Measurements from ENCODE around the gene CBX5. TPM values are rescaled to one million over a fixed set of nuclear protein-coding genes. Genes with fewer than 3 reads are reported as not detected.
"Not testable (repeated sequence)": the region's sequence is repeated elsewhere in the genome, so short reads cannot be mapped to it uniquely, and the experiment has no call there.

Gene CBX5
- total RNA-seq, 1 donor from 2014 or later = 288 TPM

- Histone ChIP-seq H3K27ac (peak overlapping the region; percentile 70), H3K79me2 (ENCODE audit: low read depth) (peaks cover 48% of the 10 kb centered on the region), H2AFZ (replicated peaks) (no peak overlapping the region), H3K9ac (no peak overlapping the region), H3K4me1 (peaks cover 20% of the 10 kb centered on the region), H3K4me3 (no peak overlapping the region), H3K36me3 (peaks cover 36% of the 10 kb centered on the region), H3K9me3 (ENCODE audit: low read depth) (no peaks in the 10 kb centered on the region), H3K27me3 (no peaks in the 10 kb centered on the region), H4K20me1 (ENCODE audit: low read depth) (peaks cover 74% of the 10 kb centered on the region), H3K4me2 (peak overlapping the region; percentile 21), H3F3A (ENCODE audit: low read depth) (peaks cover 79% of the 10 kb centered on the region)
- DNase-seq (ENCODE audit: low spot score) = no peak
- H3K4me3 Mint-ChIP-seq = no peak overlapping the region
- H3K9me3 Mint-ChIP-seq = no peaks in the 10 kb centered on the region
- peaks cover 17% of the 10 kb centered on the region for H3K27me3 Mint-ChIP-seq (ENCODE audit: insufficient read depth, low read depth)
- peaks cover 21% of the 10 kb centered on the region for H3K36me3 Mint-ChIP-seq
- peaks cover 35% of the 10 kb centered on the region for H3K4me1 Mint-ChIP-seq
- H3K27ac Mint-ChIP-seq = no peak overlapping the region
- no peak for TF ChIP-seq EZH2phosphoT487 (IDR thresholded peaks at IDR 0.05)
- TF ChIP-seq CTCF (IDR thresholded peaks at IDR 0.05) = no peak
- TF ChIP-seq EZH2 (IDR thresholded peaks at IDR 0.05) = no peak
Measured at GRCh38 chr12:54287261-54288157, 7.6 kb upstream of the CBX5 start.

GRCh38 chr12:54286042-54287030 lies 6.4 kb upstream of the CBX5 start:
- Histone ChIP-seq H3F3A (ENCODE audit: low read depth) (peaks cover 91% of the 10 kb centered on the region), H3K36me3 (peaks cover 48% of the 10 kb centered on the region), H3K9me3 (ENCODE audit: low read depth) (no peaks in the 10 kb centered on the region), H3K79me2 (ENCODE audit: low read depth) (peaks cover 59% of the 10 kb centered on the region), H2AFZ (replicated peaks) (no peak overlapping the region), H3K9ac (no peak overlapping the region), H3K27ac (peak overlapping the region; percentile 26), H4K20me1 (ENCODE audit: low read depth) (peaks cover 86% of the 10 kb centered on the region), H3K27me3 (no peaks in the 10 kb centered on the region), H3K4me2 (peak overlapping the region; percentile 99), H3K4me3 (no peak overlapping the region), H3K4me1 (peaks cover 24% of the 10 kb centered on the region)
- TF ChIP-seq CTCF (IDR thresholded peaks at IDR 0.05) (no peak), EZH2phosphoT487 (IDR thresholded peaks at IDR 0.05) (no peak), EZH2 (IDR thresholded peaks at IDR 0.05) (no peak)
- H3K4me1 Mint-ChIP-seq = peaks cover 47% of the 10 kb centered on the region
- H3K9me3 Mint-ChIP-seq = no peaks in the 10 kb centered on the region
- H3K4me3 Mint-ChIP-seq = peak overlapping the region; percentile 25
- no peak for DNase-seq (ENCODE audit: low spot score)
- H3K27me3 Mint-ChIP-seq (ENCODE audit: insufficient read depth, low read depth) = peaks cover 16% of the 10 kb centered on the region
- H3K36me3 Mint-ChIP-seq = peaks cover 21% of the 10 kb centered on the region
- H3K27ac Mint-ChIP-seq = no peak overlapping the region

- peaks cover 12% of the 10 kb centered on the region for H3K27me3 Mint-ChIP-seq (ENCODE audit: insufficient read depth, low read depth)
- peak overlapping the region; percentile 50 for H3K4me3 Mint-ChIP-seq
- H3K27ac ChIP-seq = peak overlapping the region; percentile 26
- H3K4me3 ChIP-seq = peak overlapping the region; percentile 88
- H3K9me3 Mint-ChIP-seq = no peaks in the 10 kb centered on the region
- H3K79me2 ChIP-seq (ENCODE audit: low read depth) = peaks cover 68% of the 10 kb centered on the region
- H3K36me3 ChIP-seq = peaks cover 49% of the 10 kb centered on the region
- peaks cover 95% of the 10 kb centered on the region for H3F3A ChIP-seq (ENCODE audit: low read depth)
- H3K4me1 ChIP-seq = peaks cover 24% of the 10 kb centered on the region
- H3K9me3 ChIP-seq (ENCODE audit: low read depth) = no peaks in the 10 kb centered on the region
- H3K4me2 ChIP-seq = peak overlapping the region; percentile 99
- H4K20me1 ChIP-seq (ENCODE audit: low read depth) = peaks cover 92% of the 10 kb centered on the region
- H3K27me3 ChIP-seq = no peaks in the 10 kb centered on the region
- no peak overlapping the region for H2AFZ ChIP-seq (replicated peaks)
- DNase-seq (ENCODE audit: low spot score) = no peak
- TF ChIP-seq CTCF (IDR thresholded peaks at IDR 0.05) (peak; percentile 46), EZH2 (IDR thresholded peaks at IDR 0.05) (no peak), EZH2phosphoT487 (IDR thresholded peaks at IDR 0.05) (no peak)
- peaks cover 21% of the 10 kb centered on the region for H3K36me3 Mint-ChIP-seq
- H3K9ac ChIP-seq = no peak overlapping the region
- no peak overlapping the region for H3K27ac Mint-ChIP-seq
- peaks cover 48% of the 10 kb centered on the region for H3K4me1 Mint-ChIP-seq
Measured at GRCh38 chr12:54285150-54286041, 5.5 kb upstream of the CBX5 start.

GRCh38 chr12:54284070-54284780 lies 4.3 kb upstream of the CBX5 start:
- peaks cover 90% of the 10 kb centered on the region for H3F3A ChIP-seq (ENCODE audit: low read depth)
- H3K36me3 Mint-ChIP-seq = peaks cover 21% of the 10 kb centered on the region
- not testable (repeated sequence) for H3K27me3 ChIP-seq; H2AFZ ChIP-seq (replicated peaks); H3K9me3 ChIP-seq (ENCODE audit: low read depth); H3K4me3 Mint-ChIP-seq; H3K27ac Mint-ChIP-seq; DNase-seq (ENCODE audit: low spot score); H3K9me3 Mint-ChIP-seq
- peak overlapping the region; percentile 88 for H3K4me3 ChIP-seq
- peak overlapping the region; percentile 68 for H3K27ac ChIP-seq
- peaks cover 24% of the 10 kb centered on the region for H3K4me1 ChIP-seq
- H3K79me2 ChIP-seq (ENCODE audit: low read depth) = peaks cover 71% of the 10 kb centered on the region
- H3K4me1 Mint-ChIP-seq = peaks cover 48% of the 10 kb centered on the region
- peaks cover 87% of the 10 kb centered on the region for H4K20me1 ChIP-seq (ENCODE audit: low read depth)
- peaks cover 12% of the 10 kb centered on the region for H3K27me3 Mint-ChIP-seq (ENCODE audit: insufficient read depth, low read depth)
- H3K9ac ChIP-seq = peak overlapping the region; percentile 45
- peak overlapping the region; percentile 99 for H3K4me2 ChIP-seq
- H3K36me3 ChIP-seq = peaks cover 49% of the 10 kb centered on the region

Measured in neural progenitor cell (in vitro differentiated cells).